ENCODE results near the gene GALNS.

DNA sequence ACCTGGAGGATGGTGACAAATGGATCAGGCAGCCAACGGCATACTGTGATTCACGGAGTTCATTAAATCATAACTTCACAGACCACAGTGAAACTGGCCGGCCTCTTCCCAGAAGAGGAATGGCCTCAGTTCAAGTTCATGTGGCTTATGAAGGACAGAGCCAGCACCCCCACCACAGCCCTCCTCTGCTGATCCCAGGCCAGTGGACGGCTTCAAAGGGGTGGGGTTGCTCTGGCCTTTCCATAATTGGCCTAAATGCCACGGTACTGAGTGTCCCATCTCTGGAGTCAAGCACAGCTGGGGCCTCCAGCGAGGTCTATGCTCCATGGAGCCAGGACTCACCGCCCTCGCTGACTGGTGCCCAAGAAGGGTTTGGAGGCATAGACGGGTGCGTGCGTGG is 21.4 kb downstream of the GALNS start:
- TF ChIP-seq, protein P1, sequence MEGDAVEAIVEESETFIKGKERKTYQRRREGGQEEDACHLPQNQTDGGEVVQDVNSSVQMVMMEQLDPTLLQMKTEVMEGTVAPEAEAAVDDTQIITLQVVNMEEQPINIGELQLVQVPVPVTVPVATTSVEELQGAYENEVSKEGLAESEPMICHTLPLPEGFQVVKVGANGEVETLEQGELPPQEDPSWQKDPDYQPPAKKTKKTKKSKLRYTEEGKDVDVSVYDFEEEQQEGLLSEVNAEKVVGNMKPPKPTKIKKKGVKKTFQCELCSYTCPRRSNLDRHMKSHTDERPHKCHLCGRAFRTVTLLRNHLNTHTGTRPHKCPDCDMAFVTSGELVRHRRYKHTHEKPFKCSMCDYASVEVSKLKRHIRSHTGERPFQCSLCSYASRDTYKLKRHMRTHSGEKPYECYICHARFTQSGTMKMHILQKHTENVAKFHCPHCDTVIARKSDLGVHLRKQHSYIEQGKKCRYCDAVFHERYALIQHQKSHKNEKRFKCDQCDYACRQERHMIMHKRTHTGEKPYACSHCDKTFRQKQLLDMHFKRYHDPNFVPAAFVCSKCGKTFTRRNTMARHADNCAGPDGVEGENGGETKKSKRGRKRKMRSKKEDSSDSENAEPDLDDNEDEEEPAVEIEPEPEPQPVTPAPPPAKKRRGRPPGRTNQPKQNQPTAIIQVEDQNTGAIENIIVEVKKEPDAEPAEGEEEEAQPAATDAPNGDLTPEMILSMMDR (IDR thresholded peaks at IDR 0.05; ENCODE audit: insufficient read depth, low read length, poor library complexity, severe bottlenecking): no peak
- no peak for TF ChIP-seq EZH2phosphoT487 (conservative IDR thresholded peaks at IDR 0.05; ENCODE audit: low read length)

Data from SU-DHL-6 (cell line).